Measurements from ENCODE around the gene DDX10.

DDX10 gene

GRCh38 chr11:108975026-108975425 lies 310.2 kb downstream of the DDX10 start:
- no peak for TF ChIP-seq CTCF (IDR thresholded peaks at IDR 0.05)
- Histone ChIP-seq H3K36me3 (no peaks in the 10 kb centered on the region), H3K27me3 (no peaks in the 10 kb centered on the region), H3K4me3 (no peak overlapping the region), H3K9me3 (peaks cover 0 to 5% (median 0%) of the 10 kb centered on the region in 3 donors), H3K27ac (no peak overlapping the region), H3K4me1 (no peaks in the 10 kb centered on the region)
- DNase-seq = no peak
- intact Hi-C loops (cut with DNase I; ENCODE audit: low total_unique reads) = no loop called here

- H3K27ac ChIP-seq = no peak overlapping the region
- no peaks in the 10 kb centered on the region for H3K27me3 ChIP-seq
- peaks cover 0 to 5% (median 0%) of the 10 kb centered on the region in 3 donors for H3K9me3 ChIP-seq
- H3K4me1 ChIP-seq = no peaks in the 10 kb centered on the region
- no peaks in the 10 kb centered on the region for H3K36me3 ChIP-seq
- no peak overlapping the region for H3K4me3 ChIP-seq
- no peak for TF ChIP-seq CTCF (IDR thresholded peaks at IDR 0.05)
- DNase-seq = no peak
- intact Hi-C loops (cut with DNase I; ENCODE audit: low total_unique reads) = no loop called here
Measured at GRCh38 chr11:108975641-108976071, 310.8 kb downstream of the DDX10 start.

- H3K4me1 ChIP-seq = peaks cover 0 to 15% (median 4%) of the 10 kb centered on the region in 4 donors
- no peak for DNase-seq
Measured at GRCh38 chr11:108983636-108984420, 319.0 kb downstream of the DDX10 start.

GRCh38 chr11:108984523-108984922 lies 319.7 kb downstream of the DDX10 start:
- H3K27ac ChIP-seq = no peak overlapping the region
- H3K36me3 ChIP-seq = no peaks in the 10 kb centered on the region
- no peak for DNase-seq
- peaks cover 0 to 4% (median 0%) of the 10 kb centered on the region in 3 donors for H3K9me3 ChIP-seq
- H3K4me1 ChIP-seq = peaks cover 0 to 15% (median 4%) of the 10 kb centered on the region in 4 donors
- H3K27me3 ChIP-seq = no peaks in the 10 kb centered on the region
- H3K4me3 ChIP-seq = no peak overlapping the region
- intact Hi-C loops (cut with DNase I; ENCODE audit: low total_unique reads) = no loop called here
- no peak for TF ChIP-seq CTCF (IDR thresholded peaks at IDR 0.05)

More at GRCh38 chr11:108983636-108984420, 319.0 kb downstream of the DDX10 start:
- no peak overlapping the region for H3K4me3 ChIP-seq
- no peak for TF ChIP-seq CTCF (IDR thresholded peaks at IDR 0.05)
- H3K27ac ChIP-seq = no peak overlapping the region
- H3K36me3 ChIP-seq = no peaks in the 10 kb centered on the region
- intact Hi-C loops (cut with DNase I; ENCODE audit: low total_unique reads) = no loop called here
- no peaks in the 10 kb centered on the region for H3K9me3 ChIP-seq
- H3K27me3 ChIP-seq = no peaks in the 10 kb centered on the region

- intact Hi-C loops (cut with DNase I; ENCODE audit: low total_unique reads) = no loop called here
- H3K27ac ChIP-seq = no peak overlapping the region
- no peaks in the 10 kb centered on the region for H3K27me3 ChIP-seq
- no peak overlapping the region for H3K4me3 ChIP-seq
- H3K9me3 ChIP-seq = peaks cover 0 to 7% (median 0%) of the 10 kb centered on the region in 3 donors
- H3K4me1 ChIP-seq = peaks cover 0 to 15% (median 4%) of the 10 kb centered on the region in 4 donors
- DNase-seq = no peak
- no peaks in the 10 kb centered on the region for H3K36me3 ChIP-seq
- TF ChIP-seq CTCF (IDR thresholded peaks at IDR 0.05) = no peak
Measured at GRCh38 chr11:108985236-108985944, 320.5 kb downstream of the DDX10 start.
